GM12873 (cell line): Measurements from ENCODE around the gene EIF4E2.

Experiments
- CTCF ChIP-seq: IDR thresholded peaks from 2 replicates; pipeline ENCODE4 v1.5.1; 2012; ENCODE audit warnings: low read depth, mild to moderate bottlenecking, moderate library complexity, low read length, control low read depth; ENCODE audit not compliant: insufficient read depth; ENCODE audit errors: missing control alignments

EIF4E2 gene

GRCh38 chr2:232534940-232535651 lies 15.4 kb upstream of the EIF4E2 start:
- no peak for TF ChIP-seq CTCF

GRCh38 chr2:232535761-232536530 lies 14.5 kb upstream of the EIF4E2 start:
- TF ChIP-seq CTCF, result no peak

GRCh38 chr2:232537079-232537478 lies 13.4 kb upstream of the EIF4E2 start:
- peak; percentile 57 for TF ChIP-seq CTCF

- TF ChIP-seq CTCF, result no peak
Measured at GRCh38 chr2:232537499-232537898, 13.0 kb upstream of the EIF4E2 start.

GRCh38 chr2:232538671-232539070 lies 11.8 kb upstream of the EIF4E2 start:
- TF ChIP-seq CTCF, result no peak

- no peak for TF ChIP-seq CTCF
Measured at GRCh38 chr2:232539298-232540231, 10.9 kb upstream of the EIF4E2 start, which contains the start of gene CHRNG. Gene CHRNG, plus strand, starts transcription at chr2:232539692. Its CDS starts 56 bp downstream, at chr2:232539748.
